GM21526 (cell line): Measurements from ENCODE around the gene OR2A7.
A peak's percentile ranks its signal among the peaks of the same experiment; 100 is the strongest.
"Not testable (repeated sequence)": the region's sequence is repeated elsewhere in the genome, so short reads cannot be mapped to it uniquely, and the experiment has no call there.

ENCODE experiments used
- ATAC-seq: cut with Tn5 transposase; IDR thresholded peaks from one replicate; pipeline ENCODE4 v1.9.1; 2021; ENCODE audit warnings: moderate library complexity; ENCODE audit not compliant: unreplicated experiment, low FRiP score

OR2A7 gene, protein sequence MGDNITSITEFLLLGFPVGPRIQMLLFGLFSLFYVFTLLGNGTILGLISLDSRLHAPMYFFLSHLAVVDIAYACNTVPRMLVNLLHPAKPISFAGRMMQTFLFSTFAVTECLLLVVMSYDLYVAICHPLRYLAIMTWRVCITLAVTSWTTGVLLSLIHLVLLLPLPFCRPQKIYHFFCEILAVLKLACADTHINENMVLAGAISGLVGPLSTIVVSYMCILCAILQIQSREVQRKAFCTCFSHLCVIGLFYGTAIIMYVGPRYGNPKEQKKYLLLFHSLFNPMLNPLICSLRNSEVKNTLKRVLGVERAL

DNA sequence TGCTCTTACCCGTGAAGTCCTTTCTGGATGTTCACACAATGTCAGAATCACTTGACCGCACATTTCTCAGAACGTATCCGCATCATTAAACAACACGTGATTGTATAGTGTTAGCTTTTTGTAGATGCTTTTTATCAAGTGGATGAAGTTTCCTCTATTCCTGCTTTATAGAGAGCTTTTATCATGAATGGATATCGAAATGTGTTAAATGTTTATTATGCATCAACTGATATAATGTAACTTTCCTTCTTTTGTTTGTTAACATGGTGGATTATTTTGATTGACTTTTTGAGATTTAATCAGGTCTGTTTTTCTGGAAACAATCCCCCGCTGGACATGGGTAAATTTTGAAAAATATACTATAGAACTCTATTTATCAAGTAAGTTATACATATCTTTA lies at the start of gene OR2A7:
Gene OR2A7, minus strand, starts transcription at position 101 of the 400 bp plus-strand sequence. CDS start 5,164 bp downstream, outside the sequence.
- ATAC-seq: not testable (repeated sequence)

DNA sequence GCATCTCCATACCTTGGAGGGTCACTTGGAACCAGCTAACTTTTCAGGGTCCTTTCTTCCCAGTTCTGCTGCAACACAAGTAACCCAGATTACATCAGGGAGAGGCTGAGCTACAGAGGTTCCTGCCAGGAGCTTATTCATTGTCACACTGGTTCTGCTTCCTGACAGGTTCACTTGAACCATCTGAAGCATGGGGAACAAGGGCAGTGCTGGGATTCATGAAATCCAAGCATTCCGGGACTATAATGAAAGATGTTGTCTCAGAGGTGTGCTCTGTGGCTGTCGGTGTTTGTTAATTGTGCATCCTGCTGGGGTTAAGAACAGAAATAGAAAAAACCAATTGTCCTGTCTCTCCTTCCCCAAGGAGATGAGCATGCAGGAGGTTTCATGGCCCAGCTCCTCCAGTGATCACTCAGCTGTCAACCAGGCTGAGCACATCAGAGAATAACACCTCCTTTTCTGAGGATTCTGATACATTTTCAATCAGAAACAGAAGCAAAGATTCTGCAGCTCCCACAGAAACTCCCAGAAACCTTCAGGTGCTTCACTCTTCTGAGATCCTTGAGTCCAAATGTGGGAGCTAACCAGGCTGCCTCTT lies 47.4 kb upstream of the OR2A7 start, which contains the start of gene OR2A1:
Gene OR2A1, plus strand, starts transcription at position 548 of the 598 bp plus-strand sequence. CDS start 5,706 bp downstream, outside the sequence.
- ATAC-seq: not testable (repeated sequence)

DNA sequence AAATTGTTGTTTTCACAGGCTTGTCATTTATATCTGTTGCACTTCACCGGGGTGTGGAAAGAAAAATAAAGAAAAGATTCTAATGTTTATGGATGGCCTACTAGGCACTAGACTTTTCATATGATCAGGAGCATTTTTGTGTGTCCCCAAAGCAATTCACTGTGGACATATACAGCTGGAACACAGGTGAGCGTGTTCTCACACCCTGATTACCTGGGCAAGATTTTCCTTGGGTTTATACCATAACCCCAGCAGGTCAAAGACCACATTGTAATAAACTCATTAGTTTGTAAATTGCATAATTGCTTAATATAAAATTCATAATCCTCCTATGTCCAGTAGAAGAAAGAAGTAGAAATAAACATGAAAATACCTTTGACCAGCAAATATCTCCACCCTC lies 46.6 kb upstream of the OR2A7 start:
- not testable (repeated sequence) for ATAC-seq

GRCh38 chr7:144309702-144310101 lies 45.1 kb upstream of the OR2A7 start:
- not testable (repeated sequence) for ATAC-seq

DNA sequence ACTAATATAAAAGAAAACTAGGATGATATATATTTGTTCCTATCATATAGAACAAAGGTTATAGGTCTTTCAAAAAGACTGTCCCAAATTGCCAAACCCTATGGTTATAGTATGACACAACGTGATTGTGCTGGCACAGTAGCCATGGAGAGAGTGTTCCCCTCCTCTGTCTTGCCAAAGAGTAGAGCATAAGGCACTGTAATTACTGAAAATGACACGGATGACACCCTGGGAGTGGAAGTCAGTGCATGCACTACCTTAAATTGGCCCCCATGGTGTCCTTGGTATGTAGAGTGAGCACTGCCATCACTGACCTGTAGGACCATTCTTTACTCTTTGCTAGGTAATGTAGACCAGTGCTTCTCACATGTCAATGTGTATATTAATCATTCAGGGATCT lies 40.6 kb upstream of the OR2A7 start:
- ATAC-seq: not testable (repeated sequence)

DNA sequence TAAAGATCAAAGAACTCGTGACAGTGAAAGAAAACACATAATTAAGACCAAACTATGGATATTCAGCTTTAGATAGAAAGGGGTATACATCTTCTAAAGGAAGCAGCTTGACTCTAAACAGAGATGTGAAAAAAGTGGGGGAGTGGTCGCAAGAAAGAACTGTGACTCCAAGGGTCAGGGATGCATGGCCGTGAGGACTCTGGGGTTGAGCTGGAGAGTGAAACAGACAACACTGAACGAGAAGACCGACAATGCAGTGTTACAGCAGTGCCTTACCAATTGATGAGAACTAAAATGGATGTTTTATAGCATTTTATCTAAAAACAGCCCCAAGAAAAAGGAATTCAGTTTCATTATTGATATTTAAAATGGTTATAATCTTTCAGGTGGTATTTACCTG lies 39.0 kb upstream of the OR2A7 start:
- not testable (repeated sequence) for ATAC-seq

DNA sequence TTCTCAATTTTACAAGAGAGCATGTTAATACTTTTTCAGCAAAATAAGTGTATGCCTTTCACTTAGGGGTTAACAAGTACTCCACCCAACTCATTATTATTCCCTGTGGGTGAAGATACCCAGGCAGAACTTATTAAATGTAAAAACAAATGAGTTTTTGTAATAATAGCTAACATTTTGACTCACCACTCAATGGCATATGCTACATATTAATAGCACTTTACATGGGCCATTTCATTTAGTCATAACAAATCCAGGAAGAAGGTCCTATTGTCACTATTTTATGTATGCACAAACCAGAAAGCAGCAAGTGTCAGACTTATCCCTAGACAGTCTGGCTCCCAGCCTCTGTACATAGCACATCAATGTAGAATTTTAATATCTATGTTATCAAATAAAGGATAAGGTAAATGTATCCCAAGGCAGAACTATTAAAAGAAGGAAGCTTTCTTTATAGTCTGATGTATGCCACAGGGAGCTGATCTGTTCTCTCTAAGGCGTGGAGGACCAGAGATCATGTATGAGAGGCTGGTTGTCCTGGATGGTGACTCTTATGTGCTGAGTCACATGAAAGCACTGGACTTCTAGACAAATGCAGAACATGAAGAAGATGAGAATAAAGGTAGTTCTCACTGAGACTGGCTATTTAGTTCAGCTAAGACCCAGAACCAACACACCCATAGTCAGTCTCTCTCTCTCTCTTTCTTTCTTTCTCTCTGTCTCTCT lies 38.1 kb upstream of the OR2A7 start:
- not testable (repeated sequence) for ATAC-seq

GRCh38 chr7:144293794-144294499 lies 29.4 kb upstream of the OR2A7 start:
- ATAC-seq: peak; percentile 86

DNA sequence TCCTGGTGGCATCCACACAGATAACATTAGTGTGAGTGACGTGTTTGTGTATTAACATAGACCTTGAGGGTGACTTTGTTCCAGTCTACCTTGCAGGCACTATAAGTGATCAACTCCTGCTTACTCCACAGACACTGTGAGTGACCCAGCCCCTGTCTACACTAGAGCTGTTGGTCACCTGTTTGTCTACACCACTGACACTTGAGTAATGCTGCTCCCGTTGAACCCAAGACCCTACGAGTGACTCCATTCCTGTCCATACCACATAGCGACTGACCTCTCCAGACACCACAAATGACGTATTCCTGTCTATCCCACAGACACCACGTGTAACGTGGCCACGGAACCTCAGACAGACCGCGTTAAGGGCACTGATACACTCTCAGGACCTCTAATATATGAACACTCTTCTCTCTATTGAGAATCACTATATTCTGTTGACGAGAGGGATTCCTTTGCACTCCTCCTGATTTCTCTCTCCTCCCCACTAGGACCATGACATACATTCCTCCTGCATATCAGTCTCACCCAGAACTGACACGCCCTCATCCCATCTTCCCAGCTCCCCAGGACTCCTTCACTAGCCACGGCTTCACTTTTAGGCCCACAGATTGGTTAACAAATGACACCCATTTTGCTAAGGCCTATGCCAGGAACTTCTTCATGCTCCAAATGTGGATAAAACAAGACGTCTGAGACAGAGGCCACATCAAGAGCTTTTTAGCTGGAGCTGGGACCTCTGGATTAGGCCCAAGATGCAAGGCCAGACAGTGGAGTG lies 28.0 kb upstream of the OR2A7 start:
- not testable (repeated sequence) for ATAC-seq

DNA sequence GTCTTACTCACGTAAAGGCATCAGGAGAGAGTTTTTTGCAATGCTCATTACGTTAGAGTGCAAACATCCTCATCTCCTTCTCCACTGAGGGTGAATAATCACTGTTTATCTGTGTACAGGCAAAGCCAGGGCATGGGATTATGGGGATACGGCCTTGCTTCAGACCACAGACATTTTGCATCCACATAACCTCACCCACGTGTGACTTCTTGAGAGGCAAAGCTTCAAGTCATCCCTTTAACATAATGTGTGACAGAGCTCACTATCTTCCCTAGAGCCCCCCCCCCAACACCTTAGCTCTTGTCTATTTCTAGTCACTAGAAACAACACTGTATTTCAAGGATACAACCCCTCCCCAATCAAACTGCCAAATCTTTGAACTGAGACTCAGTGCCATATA lies 27.0 kb upstream of the OR2A7 start:
- ATAC-seq: not testable (repeated sequence)

DNA sequence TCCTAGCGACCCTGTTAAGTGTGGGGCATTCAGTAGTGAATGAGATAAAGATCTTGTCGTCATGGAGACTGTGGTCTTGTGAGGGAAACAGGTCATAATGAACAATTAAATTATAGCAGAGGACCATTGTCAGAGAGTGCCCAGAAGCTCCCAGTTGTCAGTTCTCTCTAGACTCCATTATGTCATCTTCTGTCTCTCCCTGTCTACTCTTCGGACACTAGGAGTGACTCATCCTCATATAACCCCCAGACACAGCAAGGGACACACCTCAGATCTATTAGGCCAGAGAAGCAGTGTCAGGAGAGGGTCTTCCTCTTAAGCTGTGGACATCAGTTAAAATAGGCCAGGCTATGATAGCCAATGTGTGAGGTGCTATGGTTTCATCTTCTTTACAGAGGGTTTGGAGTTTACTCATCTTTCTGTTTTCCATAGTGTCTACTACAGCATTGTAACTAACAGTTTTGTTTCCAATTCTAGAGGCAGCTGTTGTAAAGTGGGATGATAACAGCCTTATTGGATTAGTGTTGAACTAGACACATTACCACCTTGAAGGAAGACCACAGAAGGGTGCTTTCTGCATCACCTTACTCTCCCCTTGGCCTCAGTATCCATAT lies 22.7 kb upstream of the OR2A7 start:
- not testable (repeated sequence) for ATAC-seq

DNA sequence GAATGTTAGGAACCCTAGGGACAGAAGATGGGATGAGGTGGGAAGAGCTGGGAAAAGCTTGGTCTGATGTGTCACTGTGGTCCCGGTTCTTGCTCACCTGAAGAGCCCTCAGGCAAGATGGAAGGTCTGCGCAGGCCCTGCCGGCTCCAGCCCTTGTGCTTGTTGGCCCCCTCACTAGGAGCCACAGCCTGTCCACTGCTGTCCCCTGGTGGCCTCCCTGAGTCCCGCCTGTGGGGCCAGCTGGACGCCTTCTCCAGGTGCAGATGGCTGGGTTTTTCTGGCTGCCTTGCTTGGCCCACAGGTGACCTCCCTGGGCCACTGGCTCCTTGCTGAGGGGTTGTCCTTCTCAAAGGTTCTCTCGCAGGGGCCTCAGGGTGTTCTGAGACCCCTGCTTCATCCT lies 19.1 kb upstream of the OR2A7 start:
- ATAC-seq: not testable (repeated sequence)

DNA sequence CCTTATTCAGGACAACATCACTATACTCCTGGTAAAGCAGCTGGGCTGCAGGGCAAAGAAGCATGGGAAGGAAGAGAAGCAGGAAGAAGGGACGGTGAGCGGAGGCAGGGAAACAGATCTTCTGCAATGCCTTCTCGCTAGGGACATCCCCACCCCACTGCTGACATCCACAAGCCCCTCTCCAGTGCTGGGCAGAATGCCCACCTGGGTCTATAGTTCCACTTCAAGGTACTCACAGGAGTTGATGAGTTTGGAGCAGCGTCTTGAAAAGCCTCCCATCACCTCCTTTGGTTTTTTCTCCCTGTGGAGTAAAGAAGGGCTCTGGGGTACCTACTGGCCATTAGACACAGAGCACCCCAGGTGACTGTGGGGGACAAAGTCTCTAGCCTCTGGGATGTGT lies 17.9 kb upstream of the OR2A7 start:
- not testable (repeated sequence) for ATAC-seq

GRCh38 chr7:144281981-144282380 lies 17.4 kb upstream of the OR2A7 start:
- not testable (repeated sequence) for ATAC-seq

- ATAC-seq: not testable (repeated sequence)
These were observed 15.4 kb upstream of the OR2A7 start for GRCh38 chr7:144280010-144280409.

DNA sequence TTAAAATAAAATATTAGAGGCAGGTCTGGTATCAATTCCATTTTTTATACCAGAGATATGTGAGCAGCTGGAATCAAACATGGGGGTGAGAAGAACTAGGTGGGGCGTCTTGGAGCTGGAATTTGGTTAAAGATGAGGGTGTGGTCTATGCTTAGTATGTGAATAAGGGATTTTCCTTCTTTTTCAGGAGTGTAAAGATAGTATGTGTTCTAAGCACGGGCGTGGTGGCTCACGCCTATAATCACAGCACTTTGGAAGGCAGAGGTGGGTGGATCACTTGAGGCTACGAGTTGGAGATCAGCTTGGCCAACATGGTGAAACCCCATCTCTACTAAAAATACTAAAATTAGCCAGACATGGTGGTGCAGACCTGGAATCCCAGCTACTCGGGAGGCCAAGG lies 10.7 kb upstream of the OR2A7 start:
- not testable (repeated sequence) for ATAC-seq

DNA sequence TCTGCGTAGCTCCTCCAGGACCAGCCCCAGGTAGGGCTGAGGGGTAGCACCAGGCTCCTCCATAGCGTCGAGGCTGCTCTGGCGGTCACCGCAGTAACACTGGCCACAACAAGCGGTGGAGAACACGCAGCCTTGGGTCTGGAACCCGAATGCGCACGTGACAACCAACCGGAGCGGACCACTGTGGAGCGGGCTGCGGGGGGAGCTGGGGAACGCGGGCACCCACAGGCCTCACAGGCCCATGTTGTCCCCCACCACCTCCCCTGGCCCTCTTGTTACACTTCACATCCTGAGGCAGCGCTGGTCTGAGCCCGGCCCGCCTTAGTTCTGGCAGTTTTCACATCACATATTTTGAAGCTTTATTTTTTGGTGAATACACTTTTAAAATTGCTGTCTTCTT lies 4.6 kb upstream of the OR2A7 start, which contains the start of gene CTAGE8:
Gene CTAGE8, minus strand, starts transcription at position 101 of the 400 bp plus-strand sequence. Its CDS starts 38 bp downstream, at position 63.
- ATAC-seq: not testable (repeated sequence)

DNA sequence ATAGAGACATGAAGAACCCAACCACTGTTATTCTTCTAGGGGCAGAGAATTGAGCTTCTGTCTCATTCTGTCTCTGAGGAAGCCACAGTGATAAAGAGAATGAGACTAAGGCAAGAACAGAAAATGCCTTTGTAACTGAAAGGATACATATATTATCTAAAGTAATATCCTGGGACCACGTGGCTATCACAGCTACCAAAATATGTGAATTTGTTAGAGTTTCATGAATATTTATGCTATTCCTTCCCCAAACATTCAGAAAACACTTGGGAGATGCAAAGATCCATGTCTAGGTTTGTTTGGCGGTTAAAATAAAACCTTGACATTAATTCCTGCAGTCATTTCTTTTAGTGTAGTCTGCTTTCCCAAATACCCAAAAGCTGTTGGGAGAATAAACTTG lies 2.5 kb downstream of the OR2A7 start:
- ATAC-seq: not testable (repeated sequence)

GRCh38 chr7:144259067-144259466 lies 5.5 kb downstream of the OR2A7 start:
- ATAC-seq: not testable (repeated sequence)
